SK-N-MC (cell line): ENCODE data around the gene IFIT1.

Experiments used
- EZH2 ChIP-seq: fragments of 200-600 bp; sonication (generic); IDR thresholded peaks from one replicate; pipeline ENCODE4 v1.6.1; 2017; ENCODE audit warnings: antibody characterized with exemption
- POLR2AphosphoS5 ChIP-seq: IDR thresholded peaks from 2 replicates; pipeline ENCODE4 v1.6.1; 2012; ENCODE audit warnings: mild to moderate bottlenecking, low read depth, low read length, borderline replicate concordance

DNA sequence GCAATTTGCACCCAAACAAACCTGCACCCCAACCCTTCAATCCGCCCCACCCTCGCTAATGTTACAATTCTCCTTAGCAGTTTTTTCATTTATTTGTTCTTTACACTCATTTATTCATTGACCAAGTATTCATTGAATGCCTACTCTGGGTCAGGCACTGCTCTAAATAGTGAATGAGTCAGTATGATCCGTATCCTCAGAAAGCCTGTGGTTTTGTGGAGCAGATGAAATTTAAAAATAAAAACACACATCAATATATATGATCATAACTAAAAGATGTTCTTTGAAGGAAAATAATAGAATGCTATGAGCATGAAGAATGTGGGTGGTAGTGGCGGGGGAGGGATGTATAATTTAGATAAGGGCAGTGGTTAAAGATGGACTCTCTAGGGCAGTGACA is 35.2 kb downstream of the IFIT1 start:
- TF ChIP-seq POLR2AphosphoS5 (no peak), EZH2 (no peak)
